Measurements from ENCODE around the gene LRRC49.

- no peak for TF ChIP-seq CTCF (IDR thresholded peaks at IDR 0.05)
- TF ChIP-seq POLR2A (IDR thresholded peaks at IDR 0.05): no peak
These were observed 16.6 kb upstream of the LRRC49 start for GRCh38 chr15:70876011-70876410.

All from upper lobe of left lung (tissue), 4 donors.